NCI-H2227 (cell line): ENCODE results near the gene PTCD2.

ENCODE experiments used
- DNase-seq: peaks from one replicate; lab custom pipeline; 2025; ENCODE audit not compliant: unreplicated experiment; lab: John Stamatoyannopoulos, UW

Gene PTCD2

DNA sequence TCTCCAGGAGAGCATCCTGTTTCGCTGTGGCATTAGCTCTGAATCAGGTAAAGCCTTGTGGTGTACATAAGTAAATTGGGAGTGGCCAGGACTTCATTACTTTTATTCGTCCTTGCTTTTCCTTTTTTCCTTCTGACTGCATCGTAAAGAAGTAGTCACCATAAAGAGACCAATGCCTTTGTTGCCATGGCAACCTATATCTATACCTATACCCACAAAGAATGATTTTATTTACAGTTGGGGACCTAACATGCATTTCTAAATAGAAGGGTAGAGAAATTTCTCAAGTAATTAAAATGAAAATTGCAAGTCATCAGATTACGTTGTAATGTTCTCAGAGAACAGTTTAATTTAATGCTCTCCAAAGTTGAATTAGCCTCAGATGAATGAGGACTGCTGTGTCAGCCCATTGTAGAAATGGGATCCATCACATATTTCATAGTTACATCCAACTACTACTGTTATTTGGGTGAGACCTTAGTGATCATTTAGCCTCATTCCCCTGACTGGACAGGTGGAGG is 18.6 kb downstream of the PTCD2 start:
- DNase-seq = no peak

DNA sequence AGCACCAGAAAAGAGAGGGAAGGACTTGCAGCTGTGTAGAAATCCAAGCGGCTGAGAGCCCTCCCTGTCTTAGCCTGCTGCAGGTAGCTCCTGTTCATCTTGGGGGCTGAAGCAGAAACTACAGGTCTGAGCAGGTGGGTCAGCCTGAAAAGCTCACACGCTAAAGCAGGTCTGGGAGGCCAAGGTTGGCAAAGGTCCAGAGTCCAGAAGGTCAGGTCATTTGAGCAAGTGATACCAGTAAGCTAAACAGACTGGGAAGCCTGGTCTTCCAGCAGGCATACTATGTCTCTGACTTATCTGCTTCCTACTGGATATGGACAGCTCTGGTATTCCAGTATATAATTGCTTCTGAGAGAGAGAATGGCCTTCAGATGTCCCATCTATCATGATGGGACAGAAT is 26.2 kb downstream of the PTCD2 start:
- no peak for DNase-seq

DNA sequence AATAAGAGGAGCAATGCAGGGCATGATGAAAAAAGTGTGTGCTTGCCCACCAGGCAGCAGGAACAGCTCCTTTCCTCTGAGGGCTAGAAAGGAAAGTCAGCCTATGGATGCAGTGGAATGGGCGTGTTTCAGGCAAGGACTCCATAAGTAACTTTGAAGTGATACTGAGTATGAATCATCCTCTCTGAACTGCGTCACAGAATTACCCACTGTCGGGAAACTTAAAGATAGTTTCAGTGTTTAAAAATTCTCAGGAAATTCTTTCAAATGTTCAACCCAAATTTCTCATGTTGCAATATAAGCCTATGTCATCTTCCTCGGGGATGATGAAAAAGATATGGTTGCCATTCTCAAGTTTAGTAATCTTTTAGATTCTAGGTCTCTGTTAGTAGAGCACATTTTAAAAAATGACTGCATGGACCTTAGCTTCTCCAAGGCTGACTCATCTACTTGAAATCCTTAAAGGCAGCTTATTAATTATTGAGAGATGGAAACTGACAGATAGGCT is 27.7 kb downstream of the PTCD2 start:
- no peak for DNase-seq

DNA sequence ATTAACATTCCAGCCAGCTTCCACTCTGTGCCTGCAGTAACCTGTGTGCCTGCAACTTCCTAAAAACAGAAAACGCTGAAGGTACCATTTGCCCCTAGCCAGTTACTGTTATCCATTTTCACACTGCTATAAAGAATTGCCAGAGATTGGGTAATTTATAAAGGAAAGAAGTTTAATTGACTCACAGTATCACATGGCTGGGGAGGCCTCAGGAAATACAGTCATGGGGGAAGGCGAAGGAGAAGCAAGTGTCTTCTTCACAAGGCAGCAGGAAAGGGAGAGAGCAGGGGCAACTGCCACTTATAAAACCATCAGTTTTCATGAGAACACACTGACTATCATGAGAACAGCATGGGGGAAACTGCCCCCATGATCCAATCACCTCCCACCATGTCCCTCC is 31.2 kb downstream of the PTCD2 start:
- no peak for DNase-seq

DNA sequence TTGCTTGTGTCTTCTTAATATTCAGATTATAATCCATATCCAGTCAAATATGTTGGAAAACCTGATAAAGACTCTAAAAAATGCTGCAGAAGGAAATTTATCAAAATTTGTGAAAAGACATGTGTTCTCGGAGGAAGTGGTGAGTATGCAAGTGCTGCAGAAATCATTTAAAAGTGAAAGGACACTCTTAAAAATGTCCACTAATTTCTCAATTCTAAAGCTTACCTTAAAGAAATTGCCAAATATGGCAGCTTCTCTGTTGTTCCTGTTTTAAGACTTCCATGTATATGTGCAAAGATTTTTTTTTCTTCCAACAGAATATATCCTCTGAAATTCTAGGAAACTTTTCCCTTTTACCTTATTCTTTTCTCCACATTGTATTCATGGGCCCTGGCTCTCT is 32.4 kb downstream of the PTCD2 start:
- DNase-seq = no peak

DNA sequence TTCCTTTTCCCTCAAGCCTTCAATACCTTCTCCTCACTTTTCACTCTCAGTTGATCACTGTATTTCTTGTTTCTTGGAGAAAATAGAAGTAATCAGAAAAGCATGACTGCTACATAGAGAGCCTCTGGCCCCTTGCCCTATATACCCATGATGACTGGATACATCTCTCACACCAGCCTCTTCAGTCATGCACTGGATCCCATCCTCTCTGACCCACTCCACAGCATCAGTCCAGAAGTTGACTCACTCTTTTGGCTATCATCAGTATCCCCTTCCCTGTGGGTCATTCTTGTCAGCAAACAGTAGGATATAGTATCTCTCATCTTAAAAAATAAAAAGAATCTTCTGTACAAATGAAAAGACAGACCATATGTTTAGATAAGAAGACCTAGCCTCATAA is 32.9 kb downstream of the PTCD2 start:
- DNase-seq = no peak

DNA sequence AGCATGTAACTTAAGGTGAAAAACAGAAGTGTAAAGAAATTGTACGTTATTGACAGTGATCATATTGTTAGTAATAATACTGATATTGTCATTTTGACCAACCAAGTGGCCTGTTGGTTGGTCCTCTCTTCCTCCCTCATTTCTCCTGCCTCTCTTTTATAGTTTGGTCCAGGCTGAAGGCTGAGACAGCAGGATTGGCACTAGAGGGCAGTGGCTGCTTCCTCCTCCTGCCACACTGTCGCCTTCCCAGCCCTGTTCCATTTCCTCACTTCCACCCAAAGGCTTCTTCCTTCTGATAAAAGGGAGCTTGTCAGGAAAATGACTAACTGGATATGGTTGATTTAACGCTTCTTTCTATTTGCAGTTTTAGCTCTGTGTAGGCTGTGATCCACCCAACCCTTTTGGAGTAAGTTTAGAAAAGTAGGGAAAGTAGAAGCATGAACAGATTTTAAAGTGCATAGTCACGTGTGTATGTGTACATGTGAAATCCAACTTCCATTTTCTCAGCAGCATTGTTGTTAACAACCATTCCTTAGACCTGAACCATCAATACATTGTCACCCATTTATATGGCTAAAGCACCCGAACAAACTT is 35.6 kb downstream of the PTCD2 start:
- DNase-seq = peak; percentile 24

DNA sequence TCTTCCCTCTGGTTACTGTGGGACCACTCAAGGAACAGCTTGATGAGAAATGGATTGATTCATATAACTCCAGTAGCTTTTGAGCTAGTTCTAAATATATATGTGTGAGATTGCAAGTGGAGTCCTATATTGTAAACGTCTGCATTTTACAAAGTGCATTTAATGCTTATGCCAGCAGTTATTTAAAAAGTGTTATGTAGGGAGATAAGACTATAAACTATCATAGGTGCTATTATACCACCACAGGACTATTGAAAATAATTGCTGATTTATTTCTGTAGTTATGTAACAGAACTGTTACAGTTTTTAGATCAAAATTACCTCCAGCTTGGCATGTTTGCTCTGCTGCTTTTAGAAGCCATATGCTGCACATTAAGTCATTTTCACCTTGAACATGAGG is 36.2 kb downstream of the PTCD2 start:
- DNase-seq = no peak

DNA sequence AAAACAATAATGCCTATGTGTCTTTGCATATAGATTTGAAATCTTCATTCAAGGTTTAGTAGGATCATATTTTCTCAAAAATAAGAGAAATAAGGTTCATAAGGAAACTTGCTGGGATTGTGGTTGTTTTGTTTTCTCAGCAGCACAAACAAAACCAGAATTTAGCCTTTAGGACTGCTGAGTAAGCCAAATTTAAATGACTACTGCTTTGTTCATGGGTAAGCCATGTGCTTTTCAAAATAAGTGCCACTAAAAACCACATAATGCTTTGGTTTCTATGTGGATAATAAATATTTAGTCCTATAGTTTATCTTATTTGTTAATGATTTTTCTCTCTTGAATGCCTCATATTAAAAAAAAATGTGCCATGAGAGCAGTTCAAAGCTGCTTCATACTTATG is 38.8 kb downstream of the PTCD2 start:
- no peak for DNase-seq

DNA sequence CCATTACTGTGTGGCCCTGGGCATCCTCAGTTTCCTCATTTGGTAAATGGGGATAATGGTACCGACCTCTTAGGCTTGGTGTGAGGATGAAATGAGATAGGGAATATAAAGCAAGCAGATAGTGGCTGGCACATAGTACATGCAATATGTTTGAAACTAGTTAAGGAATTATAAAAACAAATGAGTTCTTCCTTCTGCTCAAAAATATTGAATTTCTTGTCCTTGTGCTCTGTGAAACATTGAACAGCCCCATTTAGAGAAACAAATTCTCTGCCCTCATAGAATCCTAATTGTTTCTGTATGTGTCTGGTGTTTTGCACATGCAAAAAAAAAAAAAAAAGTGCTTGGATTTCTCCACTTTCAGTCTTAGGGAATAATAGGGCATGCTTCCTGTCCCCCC is 39.7 kb downstream of the PTCD2 start:
- DNase-seq = no peak

DNA sequence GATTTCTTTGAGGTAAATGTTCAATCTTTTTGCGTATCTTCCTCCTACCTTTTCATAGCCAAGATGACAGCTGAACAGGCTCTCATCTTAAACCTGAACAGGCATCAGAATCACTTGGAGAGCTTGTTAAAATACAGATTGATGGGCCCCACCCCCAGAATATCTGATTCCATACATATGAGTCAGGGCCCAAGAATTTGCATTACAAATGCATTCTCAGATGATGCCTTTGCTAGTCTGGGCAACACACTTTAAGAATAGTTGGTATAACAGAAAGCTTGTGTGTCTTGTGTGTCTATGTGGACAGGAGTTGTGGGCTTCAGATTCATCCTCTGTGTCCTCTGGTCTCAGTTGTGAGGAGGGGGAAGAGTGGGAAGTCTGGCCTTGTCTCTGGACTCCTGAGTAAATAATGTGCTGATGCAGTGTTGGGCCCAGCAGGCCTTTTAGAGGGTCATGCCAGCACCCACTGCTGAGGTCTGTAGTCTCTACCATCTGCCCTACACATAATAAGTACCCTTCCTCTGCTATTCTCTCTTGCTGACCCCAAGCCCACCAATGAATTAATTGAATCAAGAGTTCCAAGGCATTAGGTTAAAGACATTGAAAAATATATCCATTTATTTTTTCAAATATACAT is 43.1 kb downstream of the PTCD2 start:
- DNase-seq = no peak

DNA sequence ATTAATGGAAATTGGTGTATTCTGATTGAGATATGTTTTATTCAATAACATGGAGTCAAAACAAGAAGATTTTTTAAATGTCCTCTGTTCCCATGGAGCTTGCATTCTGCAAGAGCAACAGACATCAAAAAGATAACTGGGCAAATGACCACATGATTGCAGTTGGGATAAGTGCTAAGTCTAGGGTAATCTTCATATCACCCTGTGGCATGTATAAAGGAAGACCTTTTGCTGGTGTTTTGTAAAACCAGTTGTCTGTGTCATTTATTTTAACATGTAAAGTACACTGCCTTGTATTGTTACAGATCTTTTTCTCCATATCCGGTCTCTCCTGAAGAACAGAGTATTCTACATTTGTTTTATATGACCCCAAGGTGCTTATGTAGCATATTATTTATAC is 44.0 kb downstream of the PTCD2 start:
- DNase-seq = no peak

DNA sequence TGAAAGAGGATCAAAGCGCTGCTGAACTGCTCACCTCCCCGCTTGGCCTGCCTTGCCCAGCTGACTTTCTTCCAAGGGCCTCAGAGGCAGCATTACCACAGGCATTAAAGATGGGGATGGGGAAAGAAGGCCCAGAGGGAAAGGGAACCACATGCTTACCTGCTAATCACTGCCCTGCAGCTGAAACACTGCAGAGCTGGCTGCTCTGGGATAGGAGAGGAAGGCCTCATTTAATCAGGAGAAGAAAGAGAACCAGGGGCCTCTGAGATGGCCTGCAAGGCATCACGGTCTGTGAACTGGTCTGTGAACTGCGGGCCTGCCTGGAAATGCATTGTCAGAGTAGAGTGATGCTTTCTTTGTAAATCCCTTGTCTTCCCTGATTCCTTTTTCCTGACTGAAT is 44.8 kb downstream of the PTCD2 start:
- DNase-seq = no peak

DNA sequence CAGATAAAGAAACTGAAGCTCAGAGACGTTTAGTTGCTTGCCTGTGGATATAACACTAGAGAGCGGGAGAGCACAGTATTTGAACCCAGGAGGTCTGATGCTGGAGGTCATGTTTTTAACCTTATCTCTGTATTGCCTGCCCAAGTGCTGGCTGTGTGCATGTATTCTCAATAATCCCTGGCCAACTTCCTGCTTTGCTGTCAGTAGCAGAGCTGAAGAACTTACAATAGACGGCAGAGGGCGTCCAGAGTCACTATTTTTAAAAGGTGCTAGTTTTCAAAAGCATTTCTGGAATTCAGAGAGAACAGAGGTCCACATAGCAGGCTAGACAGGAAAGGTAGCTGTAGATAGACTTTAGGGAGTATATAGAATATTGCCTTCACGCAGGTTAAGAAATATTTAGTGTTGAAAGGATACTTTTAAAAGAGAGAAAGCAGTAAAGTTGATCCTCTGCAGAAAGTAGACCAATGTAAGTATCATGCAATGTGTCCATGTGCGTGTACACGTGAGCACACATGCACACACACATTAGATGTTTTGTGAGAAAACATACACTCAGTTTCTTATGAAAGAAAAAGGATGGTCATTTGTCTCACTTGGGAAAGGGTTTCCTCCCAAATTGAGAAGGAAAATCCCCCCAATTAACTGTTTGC is 46.3 kb downstream of the PTCD2 start:
- peak; percentile 62 for DNase-seq

DNA sequence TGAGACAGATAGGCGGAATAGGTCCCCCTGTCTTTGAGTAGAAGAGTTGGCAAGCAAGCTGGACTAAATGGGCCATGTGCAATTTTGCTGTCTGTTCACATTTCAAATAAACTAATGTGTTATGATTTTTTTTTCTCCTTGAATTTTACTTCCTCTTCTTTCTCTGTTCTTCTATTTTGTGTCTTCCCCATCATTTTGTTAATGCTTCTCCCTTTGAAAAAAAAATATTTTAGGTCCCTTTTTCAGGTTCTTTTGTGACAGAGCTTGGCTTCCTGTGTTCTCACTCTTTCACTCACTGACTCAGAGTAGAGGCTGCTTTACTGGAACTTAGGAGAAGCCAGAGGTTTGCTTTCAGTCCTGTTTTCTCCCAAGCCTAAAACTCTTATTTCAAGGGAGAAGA is 48.1 kb downstream of the PTCD2 start:
- no peak for DNase-seq

DNA sequence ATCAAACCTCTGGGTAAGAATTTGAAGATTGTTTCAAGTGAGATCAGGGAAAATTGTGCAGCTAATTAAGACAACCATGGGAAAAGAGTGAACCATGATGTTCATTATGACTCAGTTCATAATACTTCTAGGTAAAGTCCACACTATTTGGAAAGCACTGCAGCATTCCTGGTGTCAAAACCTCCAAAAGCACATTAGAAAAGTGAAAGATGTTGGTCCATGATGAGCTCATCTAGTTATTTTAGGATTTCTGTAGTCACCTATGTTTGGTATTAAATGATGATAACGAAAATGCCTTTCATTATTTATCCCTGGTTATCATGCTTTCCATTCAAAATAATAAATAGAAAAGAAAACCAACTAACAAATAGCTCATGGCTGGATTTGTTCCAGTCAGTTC is 49.1 kb downstream of the PTCD2 start:
- DNase-seq = no peak

DNA sequence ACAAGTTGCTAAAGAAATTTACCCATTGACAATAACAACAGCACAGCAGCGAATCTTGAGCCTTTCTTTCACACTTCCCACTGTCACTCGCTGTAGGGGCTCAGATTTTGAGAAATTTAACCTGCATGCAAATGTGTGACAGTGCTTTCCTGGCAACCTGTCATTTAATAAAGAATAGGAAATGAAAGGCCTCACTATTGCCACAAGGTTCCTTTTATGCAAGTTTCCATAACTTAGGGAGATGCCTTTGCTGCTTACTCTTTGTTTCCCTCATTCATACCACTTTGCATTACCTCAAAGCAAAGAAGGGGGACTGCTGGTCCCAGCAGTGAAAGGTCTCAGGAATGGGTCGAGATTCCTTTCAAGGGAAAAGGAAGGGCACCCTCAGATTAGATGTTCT is 49.5 kb downstream of the PTCD2 start:
- no peak for DNase-seq

DNA sequence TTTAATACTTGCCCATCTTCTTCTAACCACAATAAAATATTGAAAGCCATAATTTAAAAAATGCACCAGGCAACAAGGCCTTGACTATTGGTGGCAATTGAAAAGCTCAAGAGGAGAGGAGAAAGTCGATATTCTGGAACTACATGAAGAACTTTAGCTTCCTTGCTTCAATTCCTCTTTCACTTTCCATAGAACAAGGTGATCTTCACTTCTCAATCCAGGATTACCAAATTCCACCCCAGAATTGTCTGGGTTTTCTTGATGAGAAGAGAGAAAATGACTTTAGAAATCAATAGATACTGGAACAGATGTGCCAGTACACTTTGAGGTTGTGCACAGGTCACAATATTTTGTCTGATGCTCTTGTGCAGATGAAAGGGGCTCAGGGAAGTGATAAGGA is 52.2 kb downstream of the PTCD2 start:
- no peak for DNase-seq

DNA sequence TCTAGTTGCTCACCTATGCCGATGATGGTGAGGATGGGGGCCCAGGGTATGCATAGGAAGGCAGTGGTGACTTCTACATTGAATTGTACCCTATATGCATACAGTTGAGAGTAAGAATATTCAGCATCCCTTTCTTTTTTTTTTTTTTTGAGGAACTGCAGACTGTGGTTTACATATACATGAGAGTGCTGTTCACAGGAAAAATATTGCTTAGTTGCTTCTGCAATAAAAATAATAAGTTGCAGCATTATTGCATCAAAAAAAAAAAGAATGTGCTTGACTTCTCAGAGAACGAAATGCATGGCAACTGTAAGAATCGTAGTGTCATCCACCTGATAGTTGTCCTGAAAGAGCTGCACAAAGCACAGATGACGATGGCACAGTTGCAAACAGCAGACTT is 52.8 kb downstream of the PTCD2 start:
- no peak for DNase-seq

DNA sequence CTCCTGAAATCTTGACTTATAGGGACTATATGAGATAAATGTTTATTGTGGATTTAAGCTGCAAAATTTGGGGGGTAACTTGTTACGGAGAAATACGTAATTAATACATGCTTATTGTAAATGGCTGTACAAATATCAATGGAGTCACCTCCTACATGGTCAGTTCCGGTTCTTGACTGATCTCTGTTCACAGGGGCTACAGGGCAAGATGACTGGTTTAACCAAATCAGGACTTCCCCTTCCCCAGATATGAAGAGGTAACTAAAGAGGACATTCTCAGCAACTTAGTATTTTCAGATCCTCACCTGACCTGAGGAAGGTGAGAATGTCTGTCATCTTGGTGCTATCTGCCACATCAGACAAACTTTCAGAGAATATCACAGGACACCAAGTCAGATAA is 54.7 kb downstream of the PTCD2 start:
- no peak for DNase-seq

DNA sequence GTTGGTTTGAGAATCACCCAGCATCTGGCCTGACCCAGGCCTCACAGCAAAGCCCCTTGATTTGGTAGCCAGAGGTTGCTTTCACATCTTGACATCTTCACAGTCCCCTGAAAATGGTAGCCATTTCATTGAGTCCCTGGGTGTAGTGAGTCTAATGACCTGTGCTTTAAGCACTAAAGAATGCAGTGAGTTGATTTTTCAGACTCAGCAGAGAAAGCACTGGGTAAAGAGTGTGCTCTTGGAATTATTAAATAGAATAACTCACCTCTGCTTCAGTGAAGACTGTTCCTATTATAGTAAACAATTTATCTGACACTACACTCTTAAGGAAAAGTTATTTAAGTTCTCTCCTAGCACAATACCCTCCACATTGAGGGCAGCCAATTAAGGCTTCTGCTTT is 56.2 kb downstream of the PTCD2 start:
- DNase-seq = no peak

DNA sequence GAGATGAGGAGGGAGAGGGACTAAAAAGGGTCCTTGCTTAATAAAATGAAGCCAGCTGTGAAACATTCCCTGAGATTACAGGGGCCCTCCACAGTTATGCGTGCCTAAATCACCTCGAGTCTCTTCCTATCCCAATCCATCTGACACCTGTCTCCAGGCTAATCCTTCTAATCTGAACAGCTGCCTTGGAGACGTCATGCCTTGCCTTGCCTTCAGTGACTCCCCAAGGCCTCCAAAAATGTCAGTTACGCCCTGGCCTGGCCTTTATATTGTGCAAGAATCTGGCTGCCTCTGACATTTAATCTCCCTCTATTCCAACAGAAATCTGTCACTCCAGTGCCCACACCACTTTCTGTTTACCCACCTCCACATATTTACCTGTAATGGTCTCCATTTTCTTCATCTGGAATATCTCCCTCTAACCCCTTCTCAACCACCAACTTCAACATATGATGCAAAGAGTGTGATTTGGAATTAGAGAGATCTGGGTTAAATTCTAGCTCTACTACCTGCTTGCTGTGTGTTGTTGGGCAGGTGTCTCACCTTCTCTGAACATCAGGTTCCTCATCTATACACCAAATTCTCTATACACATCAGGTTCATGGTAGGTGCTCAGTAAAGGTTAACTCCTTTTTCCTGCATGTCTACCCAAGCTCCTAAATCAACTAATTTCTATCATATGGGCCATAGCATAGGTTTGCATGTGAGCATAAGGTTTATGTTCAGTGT is 57.9 kb downstream of the PTCD2 start:
- no peak for DNase-seq
